Sigmoid colon (tissue), 4 donors: ENCODE data around the gene CGB2.

Source experiments
- POLR2AphosphoS5 ChIP-seq, 4 donors: sonication (generic); formaldehyde crosslinking; IDR thresholded peaks; one replicate each; pipeline ENCODE4 v1.6.1; 2017; ENCODE audit warnings: antibody characterized with exemption in 4 of 4
- TF ChIP-seq, protein P1 (sequence below), 4 experiments: fragments of 450-650 bp in 3 of 4; fragments of 200-600 bp in 1 of 4; IDR thresholded peaks; one replicate each; pipeline ENCODE4 v1.5.1; 2016 to 2019; ENCODE audit warnings: antibody characterized with exemption in 4 of 4, mild to moderate bottlenecking in 3 of 4, moderate library complexity in 2 of 4

DNA sequence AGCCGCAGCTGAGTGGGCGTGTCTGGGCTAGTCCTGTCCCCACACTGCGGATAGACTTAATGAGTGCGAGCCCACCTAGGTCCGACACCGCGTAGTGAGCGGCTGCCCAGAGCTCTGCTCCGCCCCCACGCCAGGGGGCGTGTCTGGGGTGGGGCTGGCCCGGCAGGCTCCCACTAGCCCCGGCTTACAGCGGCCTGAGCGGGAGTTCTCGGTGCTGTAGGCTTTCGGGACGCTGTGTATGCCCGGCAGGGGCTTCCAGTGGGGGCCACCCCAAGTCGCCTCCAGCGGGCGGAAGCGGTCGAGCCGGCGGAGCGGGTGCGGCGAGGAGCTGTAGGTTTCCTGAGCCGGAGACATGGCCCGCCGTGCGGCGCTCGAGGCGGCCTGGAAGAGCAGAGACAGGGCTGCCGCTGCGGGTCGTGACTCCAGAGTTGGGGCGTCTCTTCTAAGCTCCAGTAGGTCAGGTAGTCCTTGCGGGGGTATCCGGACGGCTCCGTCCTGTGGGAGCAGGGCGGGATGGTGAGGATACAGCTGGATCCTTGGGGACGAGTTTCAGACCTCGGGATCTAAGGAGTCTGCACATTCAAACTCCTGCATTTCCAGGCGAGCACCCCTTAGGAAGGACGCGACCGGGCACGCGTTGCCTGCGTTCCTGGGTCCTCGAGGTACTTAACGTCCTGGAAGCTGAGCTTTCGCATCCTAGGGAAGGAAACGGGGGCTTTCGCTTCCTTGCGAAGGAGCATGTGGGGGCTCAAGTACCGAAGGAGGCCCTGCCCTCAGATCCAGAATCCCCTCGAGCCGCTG lies 24.6 kb downstream of the CGB2 start:
- TF ChIP-seq, protein P1, sequence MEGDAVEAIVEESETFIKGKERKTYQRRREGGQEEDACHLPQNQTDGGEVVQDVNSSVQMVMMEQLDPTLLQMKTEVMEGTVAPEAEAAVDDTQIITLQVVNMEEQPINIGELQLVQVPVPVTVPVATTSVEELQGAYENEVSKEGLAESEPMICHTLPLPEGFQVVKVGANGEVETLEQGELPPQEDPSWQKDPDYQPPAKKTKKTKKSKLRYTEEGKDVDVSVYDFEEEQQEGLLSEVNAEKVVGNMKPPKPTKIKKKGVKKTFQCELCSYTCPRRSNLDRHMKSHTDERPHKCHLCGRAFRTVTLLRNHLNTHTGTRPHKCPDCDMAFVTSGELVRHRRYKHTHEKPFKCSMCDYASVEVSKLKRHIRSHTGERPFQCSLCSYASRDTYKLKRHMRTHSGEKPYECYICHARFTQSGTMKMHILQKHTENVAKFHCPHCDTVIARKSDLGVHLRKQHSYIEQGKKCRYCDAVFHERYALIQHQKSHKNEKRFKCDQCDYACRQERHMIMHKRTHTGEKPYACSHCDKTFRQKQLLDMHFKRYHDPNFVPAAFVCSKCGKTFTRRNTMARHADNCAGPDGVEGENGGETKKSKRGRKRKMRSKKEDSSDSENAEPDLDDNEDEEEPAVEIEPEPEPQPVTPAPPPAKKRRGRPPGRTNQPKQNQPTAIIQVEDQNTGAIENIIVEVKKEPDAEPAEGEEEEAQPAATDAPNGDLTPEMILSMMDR (IDR thresholded peaks at IDR 0.05): peak in 2 of 4 experiments; percentile 27 to 29
- no peak for TF ChIP-seq POLR2AphosphoS5 (IDR thresholded peaks at IDR 0.05)
